Measurements from ENCODE around the gene BLOC1S4. TPM values are rescaled to one million over a fixed set of nuclear protein-coding genes. Genes with fewer than 3 reads are reported as not detected.

The BLOC1S4 gene
- total RNA-seq, 1 donor from 2014 or later = 23.8 TPM

DNA sequence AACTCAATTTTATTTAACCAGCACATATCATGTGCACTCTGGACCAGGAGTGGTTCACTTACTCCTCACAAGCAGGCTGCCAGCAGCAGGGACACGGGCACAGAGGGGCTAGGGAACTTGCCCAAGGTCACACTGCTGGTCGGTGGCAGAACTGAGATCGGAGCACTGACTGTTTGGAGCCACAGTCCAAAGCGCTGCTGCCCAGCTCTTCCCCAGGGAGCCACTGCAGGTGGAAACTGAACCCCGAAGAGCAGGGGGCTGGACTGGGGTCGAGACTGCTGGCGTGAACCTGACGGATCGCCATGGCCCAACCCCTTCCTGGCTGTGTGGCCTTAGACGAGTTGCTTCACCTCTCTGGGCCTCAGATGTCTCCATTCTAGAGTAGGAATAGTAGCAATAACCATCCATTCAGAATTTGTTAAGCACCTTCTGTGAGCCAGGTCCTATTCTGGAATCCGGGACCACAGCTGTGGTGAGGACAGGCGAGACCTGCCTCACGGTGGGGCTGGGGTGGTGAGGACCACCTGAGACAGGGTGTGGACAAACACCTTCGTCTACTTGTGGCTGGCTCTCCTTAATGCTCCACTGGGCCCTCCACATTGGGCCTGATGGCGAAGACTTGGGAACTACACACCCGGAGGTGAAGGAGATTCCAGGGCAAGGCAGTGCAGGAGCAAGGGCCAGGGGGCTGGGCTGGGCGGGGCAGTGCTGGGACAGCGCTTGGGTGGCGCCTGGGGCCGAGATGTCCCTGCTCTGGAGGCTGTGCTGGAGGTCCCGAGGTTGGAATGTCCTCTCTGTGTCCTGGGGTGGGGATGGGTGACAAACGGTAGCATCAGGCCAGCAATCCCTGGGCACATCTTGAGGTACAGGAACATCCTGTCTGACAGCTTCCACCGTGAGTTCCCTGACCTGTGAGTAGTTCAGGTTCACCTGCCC, 34.6 kb downstream of the BLOC1S4 start:
- Mint-ChIP-seq H3K27ac (ENCODE audit: unreplicated experiment) (no peak overlapping the region), H3K9me3 (no peaks in the 10 kb centered on the region), H3K4me3 (no peak overlapping the region), H3K27me3 (ENCODE audit: low read depth) (no peaks in the 10 kb centered on the region), H3K4me1 (peaks cover 44% of the 10 kb centered on the region), H3K36me3 (ENCODE audit: low read depth) (no peaks in the 10 kb centered on the region)
- no peak for DNase-seq (ENCODE audit: low read depth, low spot score)
- TF ChIP-seq, protein P1, sequence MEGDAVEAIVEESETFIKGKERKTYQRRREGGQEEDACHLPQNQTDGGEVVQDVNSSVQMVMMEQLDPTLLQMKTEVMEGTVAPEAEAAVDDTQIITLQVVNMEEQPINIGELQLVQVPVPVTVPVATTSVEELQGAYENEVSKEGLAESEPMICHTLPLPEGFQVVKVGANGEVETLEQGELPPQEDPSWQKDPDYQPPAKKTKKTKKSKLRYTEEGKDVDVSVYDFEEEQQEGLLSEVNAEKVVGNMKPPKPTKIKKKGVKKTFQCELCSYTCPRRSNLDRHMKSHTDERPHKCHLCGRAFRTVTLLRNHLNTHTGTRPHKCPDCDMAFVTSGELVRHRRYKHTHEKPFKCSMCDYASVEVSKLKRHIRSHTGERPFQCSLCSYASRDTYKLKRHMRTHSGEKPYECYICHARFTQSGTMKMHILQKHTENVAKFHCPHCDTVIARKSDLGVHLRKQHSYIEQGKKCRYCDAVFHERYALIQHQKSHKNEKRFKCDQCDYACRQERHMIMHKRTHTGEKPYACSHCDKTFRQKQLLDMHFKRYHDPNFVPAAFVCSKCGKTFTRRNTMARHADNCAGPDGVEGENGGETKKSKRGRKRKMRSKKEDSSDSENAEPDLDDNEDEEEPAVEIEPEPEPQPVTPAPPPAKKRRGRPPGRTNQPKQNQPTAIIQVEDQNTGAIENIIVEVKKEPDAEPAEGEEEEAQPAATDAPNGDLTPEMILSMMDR (conservative IDR thresholded peaks at IDR 0.05) = no peak

DNA sequence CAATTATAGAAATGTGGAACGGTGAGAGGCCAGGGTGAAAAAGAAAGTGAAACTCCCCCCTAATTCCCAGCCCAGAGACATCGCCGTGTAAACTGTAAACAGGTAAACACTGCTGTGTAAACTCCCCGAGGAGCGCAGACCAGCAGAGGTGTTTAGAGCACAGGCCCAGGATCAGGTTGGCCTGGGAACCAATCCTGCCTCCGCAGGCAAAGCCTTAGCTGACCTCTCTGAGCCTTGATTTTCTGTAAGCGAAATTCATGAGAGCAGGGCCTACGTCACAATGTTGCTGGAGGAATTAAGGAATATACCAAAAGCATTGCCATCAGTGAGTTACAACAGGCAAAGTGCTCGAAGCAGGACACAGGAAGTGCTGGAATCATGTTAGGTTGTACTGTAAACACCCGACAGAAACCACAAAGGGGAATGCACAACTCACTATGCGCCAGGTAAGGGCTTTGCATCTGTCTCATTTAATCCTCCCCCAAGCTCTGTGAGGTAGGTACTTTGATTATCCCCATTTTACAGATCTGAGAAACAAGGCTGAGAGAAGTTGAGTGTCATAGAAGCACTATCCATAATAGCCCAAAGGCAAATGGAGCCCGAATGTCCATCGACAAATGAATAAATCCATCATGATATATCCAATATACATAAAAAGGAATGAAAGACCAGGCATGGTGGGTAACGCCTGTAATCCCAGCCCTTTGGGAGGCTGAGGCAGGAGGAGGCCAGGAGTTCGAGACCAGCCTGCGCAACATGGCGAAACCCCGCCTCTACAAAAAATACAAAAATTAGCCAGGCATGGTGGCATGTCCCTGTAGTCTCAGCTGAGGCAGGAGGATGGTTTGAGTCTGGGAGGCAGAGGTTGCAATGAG, 35.9 kb downstream of the BLOC1S4 start:
- H3K27ac Mint-ChIP-seq (ENCODE audit: unreplicated experiment) = no peak overlapping the region
- TF ChIP-seq, protein P1 (conservative IDR thresholded peaks at IDR 0.05) = no peak
- H3K4me3 Mint-ChIP-seq = no peak overlapping the region
- no peaks in the 10 kb centered on the region for H3K9me3 Mint-ChIP-seq
- H3K4me1 Mint-ChIP-seq = peaks cover 35% of the 10 kb centered on the region
- DNase-seq (ENCODE audit: low read depth, low spot score) = no peak
- no peaks in the 10 kb centered on the region for H3K27me3 Mint-ChIP-seq (ENCODE audit: low read depth)
- no peaks in the 10 kb centered on the region for H3K36me3 Mint-ChIP-seq (ENCODE audit: low read depth)

DNA sequence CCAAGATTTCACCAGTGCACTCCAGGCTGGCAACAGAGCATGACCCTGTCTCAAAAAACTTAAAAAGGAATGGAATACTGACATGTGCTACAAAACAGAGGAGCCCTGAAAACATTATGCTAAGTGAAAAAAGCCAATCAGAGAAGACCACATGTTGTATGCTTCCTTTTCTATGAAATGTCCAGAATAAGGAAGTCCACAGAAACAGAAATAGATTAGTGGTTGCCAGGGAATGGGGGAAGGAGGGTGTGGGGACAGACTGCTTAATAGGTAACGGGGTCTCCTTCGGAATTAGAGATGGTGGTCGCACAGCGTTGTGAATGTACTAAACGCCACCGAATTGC, 36.5 kb downstream of the BLOC1S4 start:
- Mint-ChIP-seq H3K27ac (ENCODE audit: unreplicated experiment) (no peak overlapping the region), H3K9me3 (no peaks in the 10 kb centered on the region), H3K36me3 (ENCODE audit: low read depth) (no peaks in the 10 kb centered on the region)

DNA sequence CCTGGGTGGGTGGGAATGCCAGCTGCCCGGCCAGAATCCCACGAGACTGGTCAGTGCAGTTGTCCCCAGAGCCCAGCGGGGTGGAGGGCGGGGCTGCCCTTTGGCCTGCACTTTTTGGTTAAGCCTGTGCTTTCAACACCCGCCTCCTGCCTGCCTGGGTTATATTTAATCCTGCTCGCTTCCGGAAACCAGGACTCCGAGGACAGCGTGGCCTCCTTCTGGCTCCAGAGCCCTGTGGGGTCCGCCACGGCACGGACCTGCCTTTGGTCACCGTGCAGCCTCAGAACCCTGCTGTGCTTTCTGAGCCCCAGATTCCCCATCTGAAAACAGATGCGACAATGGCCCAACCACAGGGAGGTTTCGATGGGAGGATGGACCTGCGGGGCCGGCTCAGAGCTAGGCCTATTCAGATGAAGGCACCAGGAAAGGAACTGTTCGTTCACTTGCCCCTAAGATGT, 37.2 kb downstream of the BLOC1S4 start:
- H3K9me3 Mint-ChIP-seq = no peaks in the 10 kb centered on the region
- peaks cover 29% of the 10 kb centered on the region for H3K4me1 Mint-ChIP-seq
- H3K27ac Mint-ChIP-seq (ENCODE audit: unreplicated experiment) = no peak overlapping the region
- H3K27me3 Mint-ChIP-seq (ENCODE audit: low read depth) = no peaks in the 10 kb centered on the region
- no peaks in the 10 kb centered on the region for H3K36me3 Mint-ChIP-seq (ENCODE audit: low read depth)
- TF ChIP-seq, protein P1 (conservative IDR thresholded peaks at IDR 0.05) = no peak
- DNase-seq (ENCODE audit: low read depth, low spot score) = no peak
- H3K4me3 Mint-ChIP-seq = no peak overlapping the region

More for the DNA sequence above, 36.5 kb downstream of the BLOC1S4 start:
- H3K27me3 Mint-ChIP-seq (ENCODE audit: low read depth) = no peaks in the 10 kb centered on the region
- TF ChIP-seq, protein P1 (conservative IDR thresholded peaks at IDR 0.05) = no peak
- H3K4me3 Mint-ChIP-seq = no peak overlapping the region
- peaks cover 31% of the 10 kb centered on the region for H3K4me1 Mint-ChIP-seq
- DNase-seq (ENCODE audit: low read depth, low spot score) = no peak

DNA sequence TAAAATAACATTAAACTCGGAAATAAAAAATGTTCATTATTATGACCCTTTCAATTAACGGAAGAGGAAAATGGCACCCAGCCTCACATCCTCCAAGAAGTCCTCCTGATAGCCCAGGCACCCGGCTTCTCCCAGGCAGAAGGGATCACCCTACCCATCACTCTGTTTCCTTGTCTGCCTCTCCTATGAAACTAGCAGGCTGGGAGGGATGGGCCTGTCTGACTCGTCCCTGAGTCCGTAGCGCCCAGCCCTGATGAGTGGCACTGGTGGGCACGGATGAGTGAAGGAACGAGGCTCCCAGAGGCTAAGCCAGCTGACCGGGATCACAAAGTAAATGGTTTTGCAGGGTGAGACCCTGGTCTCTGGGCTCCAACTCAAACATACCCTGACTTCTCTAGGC, 37.9 kb downstream of the BLOC1S4 start:
- Mint-ChIP-seq H3K36me3 (ENCODE audit: low read depth) (no peaks in the 10 kb centered on the region), H3K27ac (ENCODE audit: unreplicated experiment) (no peak overlapping the region), H3K4me3 (no peak overlapping the region), H3K4me1 (peaks cover 34% of the 10 kb centered on the region), H3K9me3 (no peaks in the 10 kb centered on the region), H3K27me3 (ENCODE audit: low read depth) (no peaks in the 10 kb centered on the region)
- TF ChIP-seq, protein P1 (conservative IDR thresholded peaks at IDR 0.05) = no peak
- no peak for DNase-seq (ENCODE audit: low read depth, low spot score)
